Spleen (tissue), 11 donors: ENCODE data around the gene KDM4B. TPM values are rescaled to one million over a fixed set of nuclear protein-coding genes. Genes with fewer than 3 reads are reported as not detected.
"Not testable (repeated sequence)": the region's sequence is repeated elsewhere in the genome, so short reads cannot be mapped to it uniquely, and the experiment has no call there.

ENCODE experiments used
- DNase-seq: peaks from one replicate; pipeline ENCODE4 v3.0.0-alpha.2; 2020
- H3K27ac ChIP-seq, 8 donors: fragments of 200-600 bp; sonication (generic) in 7 of 8; 1 replicate in 4 of 8; 2 replicates in 4 of 8; pipeline versions ENCODE4 v1.5.0 to v1.8.0; 2016 to 2021; ENCODE audit warnings: inconsistent platforms in 4 of 8, mild to moderate bottlenecking in 4 of 8, moderate library complexity in 1 of 8
- H3K27me3 ChIP-seq, 7 donors: fragments of 200-600 bp; sonication (generic) in 6 of 7; replicated peaks in 1 of 7; 1 replicate in 4 of 7; 2 replicates in 3 of 7; pipeline versions ENCODE4 v1.5.0 to v1.8.0; 2016 to 2021; ENCODE audit warnings: inconsistent platforms in 3 of 7, mild to moderate bottlenecking in 1 of 7
- H3K36me3 ChIP-seq, 6 donors: fragments of 200-600 bp; sonication (generic) in 5 of 6; 1 replicate in 4 of 6; 2 replicates in 2 of 6; pipeline versions ENCODE4 v1.5.0 to v1.8.0; 2016 to 2021; ENCODE audit warnings: inconsistent platforms in 2 of 6
- H3K4me1 ChIP-seq, 6 donors: fragments of 200-600 bp; sonication (generic) in 5 of 6; 1 replicate in 3 of 6; 2 replicates in 3 of 6; pipeline versions ENCODE4 v1.5.0 to v1.8.0; 2016 to 2021; ENCODE audit warnings: inconsistent platforms in 3 of 6
- H3K4me3 ChIP-seq, 8 donors: fragments of 200-600 bp; sonication (generic) in 7 of 8; 1 replicate in 4 of 8; 2 replicates in 4 of 8; pipeline versions ENCODE4 v1.5.0 to v1.8.0; 2016 to 2021; ENCODE audit warnings: inconsistent platforms in 4 of 8, mild to moderate bottlenecking in 4 of 8, moderate library complexity in 2 of 8
- H3K9me3 ChIP-seq, 8 donors: fragments of 200-600 bp; sonication (generic) in 7 of 8; 1 replicate in 4 of 8; 2 replicates in 4 of 8; pipeline versions ENCODE4 v1.5.0 to v1.8.0; 2016 to 2021; ENCODE audit warnings: inconsistent platforms in 4 of 8
- POLR2A ChIP-seq, 3 donors: fragments of 450-650 bp; IDR thresholded peaks; one replicate each; pipeline ENCODE4 v1.5.1; 2017; ENCODE audit warnings: antibody characterized with exemption in 3 of 3, mild to moderate bottlenecking in 1 of 3
- POLR2AphosphoS5 ChIP-seq, 3 donors: sonication (generic); formaldehyde crosslinking; IDR thresholded peaks; one replicate each; pipeline ENCODE4 v1.5.1; 2017; ENCODE audit warnings: antibody characterized with exemption in 3 of 3
- WGBS, 5 donors: extraction: QIAGEN DNeasy Blood & Tissue Kit in 3 of 5; methylation state at CpG; one replicate each; pipeline versions ENCODE4 v1.1.5 to v1.1.7; 2013 to 2018; 5-methylcytosine and 5-hydroxymethylcytosine counted together
- intact Hi-C: fragments of 100-400 bp; cut with DNase I; formaldehyde crosslinking; loops from one replicate; pipeline ENCODE4 v1.15.0; 2023; ENCODE audit warnings: low total_unique reads
- polyA plus RNA-seq, 3 donors: library from polyadenylated mRNA; stranded (reverse); fragments of 200-250 nt; gene quantifications; one replicate each; pipeline ENCODE4 v1.2.1, GENCODE V29; 2013
- total RNA-seq, 7 donors: library from RNA; depleted of rRNA in 3 of 7; stranded (reverse); fragments of >200 nt in 3 of 7; fragmentation: NEBNext Ultra II Directional in 4 of 7; extraction: Animal tissue kit (Norgen Biotek cat#: 25700) in 4 of 7; gene quantifications; one replicate each; pipeline versions ENCODE4 v1.1.0 to v1.2.1, GENCODE V29; 2016 to 2021
- TF ChIP-seq, protein P1 (sequence below), 11 experiments: fragments of 200-600 bp in 7 of 11; fragments of 450-650 bp in 4 of 11; sonication (generic) in 4 of 11; IDR thresholded peaks in 8 of 11; conservative IDR thresholded peaks in 3 of 11; 1 replicate in 7 of 11; 2 replicates in 4 of 11; pipeline versions ENCODE4 v1.4.0 to v1.8.0; 2016 to 2021; ENCODE audit warnings: antibody characterized with exemption in 11 of 11, inconsistent platforms in 4 of 11, mild to moderate bottlenecking in 1 of 11
- donor health status: healthy with polysubstance abuse.
- donor health status: DM: no; HTN: no; CAD: no; lungs with moderate emphysema.
- donor health status: DM: no; HTN: no; CAD: no.
- donor health status: Bipolar disorder and iron deficiency.
- donor health status: healthy.
- donor health status: DM: no; HTN: no; CAD: no.
- donor health status: DM: yes; HTN: yes; CAD: no.

KDM4B gene
- total and polyA plus RNA-seq, 10 donors = 18.3 to 80.5 (median 52.4) TPM

DNA sequence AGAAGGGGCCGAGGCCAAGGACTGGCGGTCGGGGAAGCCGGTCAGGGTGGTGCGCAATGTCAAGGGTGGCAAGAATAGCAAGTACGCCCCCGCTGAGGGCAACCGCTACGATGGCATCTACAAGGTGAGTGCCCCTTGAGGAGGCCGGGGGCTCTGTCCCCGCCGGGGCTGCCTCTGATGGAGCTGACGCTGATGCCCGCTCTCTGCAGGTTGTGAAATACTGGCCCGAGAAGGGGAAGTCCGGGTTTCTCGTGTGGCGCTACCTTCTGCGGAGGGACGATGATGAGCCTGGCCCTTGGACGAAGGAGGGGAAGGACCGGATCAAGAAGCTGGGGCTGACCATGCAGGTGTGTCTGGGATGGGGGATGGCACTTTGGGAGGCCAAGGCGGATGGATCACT is 18.3 kb upstream of the KDM4B start:
- H3K9me3 ChIP-seq, intact Hi-C loops: not testable (repeated sequence)

DNA sequence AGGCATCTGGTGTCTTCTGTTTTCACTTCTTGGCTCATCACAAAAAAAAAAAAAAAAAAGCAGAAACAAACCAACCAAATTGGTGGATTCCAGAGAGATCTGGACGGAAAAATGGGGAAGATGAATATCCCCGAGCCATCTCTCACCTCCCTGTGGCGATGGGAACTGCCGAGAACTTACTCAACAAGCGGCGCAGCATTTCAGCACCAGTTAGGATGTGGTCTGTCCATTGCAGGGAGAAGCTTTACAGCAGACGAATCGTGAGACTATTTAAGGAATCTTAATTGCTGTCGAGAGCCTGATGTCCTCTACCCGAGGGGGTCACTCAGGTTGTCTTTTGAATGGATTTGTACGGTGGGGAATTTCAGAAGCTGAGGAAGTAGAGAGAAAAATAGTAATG is 17.3 kb upstream of the KDM4B start:
- TF ChIP-seq, protein P1, sequence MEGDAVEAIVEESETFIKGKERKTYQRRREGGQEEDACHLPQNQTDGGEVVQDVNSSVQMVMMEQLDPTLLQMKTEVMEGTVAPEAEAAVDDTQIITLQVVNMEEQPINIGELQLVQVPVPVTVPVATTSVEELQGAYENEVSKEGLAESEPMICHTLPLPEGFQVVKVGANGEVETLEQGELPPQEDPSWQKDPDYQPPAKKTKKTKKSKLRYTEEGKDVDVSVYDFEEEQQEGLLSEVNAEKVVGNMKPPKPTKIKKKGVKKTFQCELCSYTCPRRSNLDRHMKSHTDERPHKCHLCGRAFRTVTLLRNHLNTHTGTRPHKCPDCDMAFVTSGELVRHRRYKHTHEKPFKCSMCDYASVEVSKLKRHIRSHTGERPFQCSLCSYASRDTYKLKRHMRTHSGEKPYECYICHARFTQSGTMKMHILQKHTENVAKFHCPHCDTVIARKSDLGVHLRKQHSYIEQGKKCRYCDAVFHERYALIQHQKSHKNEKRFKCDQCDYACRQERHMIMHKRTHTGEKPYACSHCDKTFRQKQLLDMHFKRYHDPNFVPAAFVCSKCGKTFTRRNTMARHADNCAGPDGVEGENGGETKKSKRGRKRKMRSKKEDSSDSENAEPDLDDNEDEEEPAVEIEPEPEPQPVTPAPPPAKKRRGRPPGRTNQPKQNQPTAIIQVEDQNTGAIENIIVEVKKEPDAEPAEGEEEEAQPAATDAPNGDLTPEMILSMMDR (IDR thresholded peaks at IDR 0.05 in 8 of 11, conservative IDR thresholded peaks at IDR 0.05 in 3 of 11) = no peak
- TF ChIP-seq POLR2AphosphoS5 (IDR thresholded peaks at IDR 0.05) = no peak
- TF ChIP-seq POLR2A (IDR thresholded peaks at IDR 0.05) = no peak
- WGBS, 5 donors = 66 to 92% (median 81%) methylated on average over 11 of the region's 11 CpGs
- H3K9me3 ChIP-seq = no peaks in the 10 kb centered on the region
- H3K4me1 ChIP-seq = peaks cover 0 to 8% (median 0%) of the 10 kb centered on the region in 6 donors
- H3K27me3 ChIP-seq = no peaks in the 10 kb centered on the region
- intact Hi-C loops = no loop called here
- H3K36me3 ChIP-seq = peaks cover 0 to 42% (median 0%) of the 10 kb centered on the region in 6 donors
- DNase-seq = no peak
- H3K4me3 ChIP-seq = no peak overlapping the region
- no peak overlapping the region for H3K27ac ChIP-seq

More for the DNA sequence above, 18.3 kb upstream of the KDM4B start:
- DNase-seq, H3K4me1 ChIP-seq, H3K4me3 ChIP-seq, H3K27me3 ChIP-seq: not testable (repeated sequence)
- Histone ChIP-seq H3K27ac (peak overlapping the region in 2 of 8 donors; percentile 37 to 57), H3K36me3 (peaks cover 0 to 44% (median 0%) of the 10 kb centered on the region in 6 donors)
- peak in 1 of 3 donors; percentile 37 for TF ChIP-seq POLR2AphosphoS5 (IDR thresholded peaks at IDR 0.05)
- 54 to 90% (median 74%) methylated on average over 12 to 23 of the region's 23 CpGs for WGBS, 5 donors

DNA sequence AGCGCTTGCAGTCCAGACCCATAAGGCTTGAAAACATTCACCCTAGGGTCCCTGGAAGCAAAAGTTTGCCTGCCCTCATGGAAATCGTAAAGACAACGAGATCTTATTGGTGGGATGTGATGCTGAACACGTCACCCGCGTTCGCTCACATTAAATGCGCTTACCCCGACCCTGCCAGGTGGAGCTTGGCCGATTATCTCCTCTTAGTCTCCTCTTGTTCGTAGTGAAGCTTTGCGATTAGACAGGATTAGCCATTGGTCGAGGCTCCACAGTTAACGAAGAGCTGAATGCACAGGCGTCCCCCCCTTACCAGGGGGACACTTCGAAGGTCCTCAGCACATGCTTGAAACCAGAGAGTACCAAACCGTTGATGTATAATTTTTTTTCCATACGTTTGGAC is 16.0 kb upstream of the KDM4B start:
- Histone ChIP-seq H3K36me3 (peaks cover 0 to 40% (median 0%) of the 10 kb centered on the region in 6 donors), H3K4me3 (no peak overlapping the region), H3K27me3 (no peaks in the 10 kb centered on the region), H3K9me3 (no peaks in the 10 kb centered on the region), H3K4me1 (peaks cover 0 to 8% (median 0%) of the 10 kb centered on the region in 6 donors), H3K27ac (no peak overlapping the region)
- no peak for DNase-seq
- TF ChIP-seq POLR2A (IDR thresholded peaks at IDR 0.05) = no peak
- TF ChIP-seq POLR2AphosphoS5 (IDR thresholded peaks at IDR 0.05) = no peak
- TF ChIP-seq, protein P1 (IDR thresholded peaks at IDR 0.05 in 8 of 11, conservative IDR thresholded peaks at IDR 0.05 in 3 of 11) = no peak
- 94 to 96% (median 95%) methylated on average over 18 of the region's 18 CpGs for WGBS, 5 donors
- intact Hi-C loops = no loop called here

DNA sequence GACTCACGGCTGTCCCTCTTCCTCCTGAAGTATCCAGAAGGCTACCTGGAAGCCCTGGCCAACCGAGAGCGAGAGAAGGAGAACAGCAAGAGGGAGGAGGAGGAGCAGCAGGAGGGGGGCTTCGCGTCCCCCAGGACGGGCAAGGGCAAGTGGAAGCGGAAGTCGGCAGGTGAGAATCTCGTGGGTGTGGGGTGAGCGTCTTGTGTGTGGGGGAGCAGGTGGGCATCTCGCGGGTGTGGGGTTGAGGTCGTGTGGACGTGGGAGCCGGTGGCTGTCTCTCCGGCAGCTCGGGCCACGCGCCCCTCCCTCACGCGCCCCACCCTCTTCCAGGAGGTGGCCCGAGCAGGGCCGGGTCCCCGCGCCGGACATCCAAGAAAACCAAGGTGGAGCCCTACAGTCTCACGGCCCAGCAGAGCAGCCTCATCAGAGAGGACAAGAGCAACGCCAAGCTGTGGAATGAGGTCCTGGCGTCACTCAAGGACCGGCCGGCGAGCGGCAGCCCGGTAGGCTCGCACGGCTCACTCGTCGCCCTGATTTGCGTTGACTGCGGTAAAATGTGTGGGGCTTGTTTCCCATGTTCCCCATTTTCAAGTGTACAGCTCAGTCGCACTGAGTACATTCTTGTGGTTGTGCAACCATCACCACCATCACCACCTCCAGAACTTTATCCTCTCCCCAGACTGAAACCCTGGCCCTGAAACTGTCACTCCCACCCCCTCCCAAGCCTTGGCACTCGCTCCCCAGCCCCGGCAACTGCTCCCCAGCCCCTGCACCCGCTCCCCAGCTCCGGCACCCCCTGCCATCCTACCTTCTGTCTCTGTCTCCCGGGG is 14.4 kb upstream of the KDM4B start:
- H3K27me3 ChIP-seq, H3K4me3 ChIP-seq, H3K4me1 ChIP-seq, DNase-seq, intact Hi-C loops, H3K9me3 ChIP-seq: not testable (repeated sequence)
- Histone ChIP-seq H3K27ac (peak overlapping the region in 1 of 8 donors; percentile 28), H3K36me3 (peaks cover 0 to 40% (median 0%) of the 10 kb centered on the region in 6 donors)
- 85 to 94% (median 89%) methylated on average over 21 to 46 of the region's 46 CpGs for WGBS, 5 donors

DNA sequence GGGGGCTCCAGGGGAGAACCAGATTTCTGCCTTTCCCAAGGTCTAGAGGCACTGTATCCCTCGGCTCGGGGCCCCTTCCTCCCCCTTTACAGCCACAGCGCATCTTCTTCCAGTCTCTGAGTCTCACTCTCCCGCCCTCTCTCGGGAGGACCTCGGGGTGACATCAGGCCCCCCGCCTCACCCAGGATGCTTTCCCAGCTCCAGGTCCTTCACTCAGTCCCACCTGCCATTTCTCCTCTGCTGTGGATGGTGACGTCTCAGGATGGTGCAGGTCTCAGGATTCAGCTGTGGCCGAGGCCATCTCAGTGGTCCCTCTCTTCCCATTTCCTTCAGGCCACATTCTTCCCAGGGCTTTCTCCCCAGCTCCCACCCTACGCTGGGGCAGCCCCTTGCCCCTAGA is 13.6 kb upstream of the KDM4B start:
- intact Hi-C loops = no loop called here
- Histone ChIP-seq H3K36me3 (peaks cover 0 to 46% (median 0%) of the 10 kb centered on the region in 6 donors), H3K4me1 (peaks cover 0 to 8% (median 0%) of the 10 kb centered on the region in 6 donors), H3K4me3 (no peak overlapping the region), H3K27ac (peak overlapping the region in 1 of 8 donors; percentile 28), H3K9me3 (no peaks in the 10 kb centered on the region), H3K27me3 (no peaks in the 10 kb centered on the region)
- WGBS, 5 donors = 92 to 96% (median 95%) methylated on average over 10 of the region's 10 CpGs
- no peak for DNase-seq
- TF ChIP-seq, protein P1 (IDR thresholded peaks at IDR 0.05 in 8 of 11, conservative IDR thresholded peaks at IDR 0.05 in 3 of 11) = no peak
- no peak for TF ChIP-seq POLR2A (IDR thresholded peaks at IDR 0.05)
- no peak for TF ChIP-seq POLR2AphosphoS5 (IDR thresholded peaks at IDR 0.05)
